ENCODE measurements around the gene DIP2C.

Gene DIP2C

DNA sequence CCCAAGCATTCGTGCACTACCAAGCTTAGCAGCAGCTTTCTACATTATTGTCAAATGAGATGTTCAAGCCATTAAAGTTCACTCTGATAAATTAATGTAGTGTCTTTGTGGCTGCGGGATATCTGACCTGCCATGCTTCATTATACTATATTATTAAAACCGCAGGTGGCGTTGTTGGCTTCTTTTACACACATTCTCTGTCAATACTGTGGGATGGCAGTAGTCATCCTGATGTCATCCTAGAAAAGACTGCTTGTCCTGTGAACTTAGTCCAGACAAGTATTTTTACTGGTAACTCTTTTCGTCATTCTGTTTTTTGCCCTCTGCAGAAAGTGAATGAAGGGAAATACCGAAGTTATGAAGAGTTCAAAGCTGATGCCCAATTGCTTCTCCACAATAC is 450.4 kb downstream of the DIP2C start:
- no peak for DNase-seq (ENCODE audit: low read depth in 2 of 2)

DNA sequence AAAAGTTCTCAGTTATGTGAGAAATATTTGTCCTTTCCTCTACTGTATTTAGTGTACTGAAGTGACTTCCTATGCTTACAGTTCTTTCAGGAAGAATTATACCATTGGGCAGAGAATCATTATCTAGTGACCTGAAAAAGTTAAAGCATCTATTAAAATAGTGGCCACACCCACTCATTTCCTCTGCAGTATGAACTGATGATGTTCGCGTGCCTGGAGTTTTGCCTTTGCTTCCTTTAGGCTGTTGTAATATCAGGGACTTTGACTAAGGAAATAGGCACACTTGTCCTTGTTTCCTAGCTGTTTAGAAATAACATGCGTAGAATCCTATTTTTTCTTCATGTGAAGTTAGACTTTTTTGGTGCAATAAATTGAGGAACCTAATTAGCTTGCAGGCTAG is 453.6 kb downstream of the DIP2C start:
- no peak for DNase-seq (ENCODE audit: low read depth in 2 of 2)

DNA sequence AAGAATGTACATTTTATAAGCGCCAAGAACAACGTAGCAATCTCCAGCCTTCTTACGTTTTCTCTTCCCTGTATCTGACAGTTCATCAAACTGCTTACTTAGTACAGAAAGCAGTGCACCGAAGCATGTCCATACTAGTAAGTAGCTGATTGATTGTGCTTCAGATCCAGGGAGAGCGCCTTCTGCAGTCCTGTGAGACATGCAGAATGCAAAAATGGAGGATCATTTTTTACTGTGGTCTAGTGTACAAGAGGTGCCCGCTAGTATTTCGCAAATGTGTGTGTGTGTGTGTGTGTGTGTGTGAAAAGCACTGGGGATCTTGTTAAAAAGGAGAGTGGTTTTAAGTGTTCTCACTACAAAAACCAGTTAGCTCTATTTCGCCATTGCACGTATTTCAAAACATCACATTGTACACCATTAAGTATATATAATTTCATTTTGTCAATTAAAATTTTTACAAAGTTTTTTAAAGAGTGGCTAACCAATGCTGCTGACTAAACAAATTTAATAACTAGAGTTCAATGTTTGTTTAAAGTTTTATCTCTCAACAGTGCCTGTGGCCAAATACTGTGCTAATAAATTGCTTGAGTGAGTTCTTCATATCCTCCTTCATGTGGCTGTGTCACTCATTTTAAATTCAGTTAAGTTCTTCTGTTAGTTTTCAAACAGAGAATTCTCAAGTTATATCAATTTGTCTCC is 454.6 kb downstream of the DIP2C start:
- DNase-seq (ENCODE audit: low read depth in 2 of 2) = no peak

DNA sequence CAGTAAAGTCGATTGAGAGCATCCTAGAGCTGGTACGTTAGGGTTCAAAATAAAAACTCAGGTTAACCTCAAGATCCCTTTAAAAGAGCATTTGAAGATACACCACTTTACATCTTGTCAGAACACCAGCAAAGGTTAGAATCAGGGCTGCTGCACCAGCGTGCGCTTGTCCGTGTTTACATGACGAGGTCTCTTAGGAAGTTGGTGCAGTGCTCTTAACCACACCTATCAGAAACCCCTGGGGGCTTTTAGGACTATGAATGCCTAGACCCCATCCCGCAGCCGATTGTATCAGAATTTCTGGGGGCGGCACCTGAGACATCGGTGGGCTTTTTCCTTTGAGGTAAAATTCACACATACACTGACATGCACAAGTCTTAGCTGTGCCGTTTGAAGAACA is 456.6 kb downstream of the DIP2C start:
- DNase-seq (ENCODE audit: low read depth in 2 of 2) = no peak

DNA sequence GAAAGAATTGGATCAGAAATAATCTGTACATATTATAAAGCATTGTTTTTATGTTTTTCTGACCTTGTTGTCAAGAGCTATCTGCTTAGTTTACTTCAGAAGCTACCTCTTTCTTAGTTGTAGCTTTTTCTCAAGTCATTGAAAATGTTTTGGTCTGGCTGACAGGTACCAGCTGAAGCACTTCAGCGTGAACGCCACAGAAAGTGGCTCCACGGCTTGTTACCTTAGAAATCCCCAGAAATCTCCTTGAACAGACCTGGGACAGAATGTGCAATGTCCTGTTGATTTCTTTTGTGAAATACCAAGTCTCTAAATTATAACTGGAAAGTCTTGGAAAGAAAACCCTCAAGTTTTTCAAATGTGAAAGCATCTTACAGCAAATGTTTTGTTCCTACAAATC is 457.4 kb downstream of the DIP2C start:
- DNase-seq (ENCODE audit: low read depth in 2 of 2) = no peak

DNA sequence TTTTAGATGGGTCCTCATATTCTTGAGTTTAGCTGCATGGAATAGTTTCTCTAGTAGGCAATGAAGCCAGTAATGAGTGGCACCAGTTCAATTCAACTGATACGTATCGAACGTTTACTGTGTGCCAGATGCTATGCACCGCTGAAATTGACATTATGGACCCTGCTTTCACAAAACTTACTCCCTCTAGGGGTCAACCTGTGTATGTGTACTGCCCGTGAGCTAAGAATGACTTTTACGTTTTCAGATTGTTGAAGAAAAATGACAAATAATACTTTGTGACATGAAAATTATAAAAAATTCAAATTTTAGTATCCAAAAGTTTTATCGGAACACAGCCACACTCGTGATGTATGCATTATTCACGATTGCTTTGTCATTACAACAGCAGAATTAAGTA is 458.7 kb downstream of the DIP2C start:
- DNase-seq (ENCODE audit: low read depth in 2 of 2) = no peak

DNA sequence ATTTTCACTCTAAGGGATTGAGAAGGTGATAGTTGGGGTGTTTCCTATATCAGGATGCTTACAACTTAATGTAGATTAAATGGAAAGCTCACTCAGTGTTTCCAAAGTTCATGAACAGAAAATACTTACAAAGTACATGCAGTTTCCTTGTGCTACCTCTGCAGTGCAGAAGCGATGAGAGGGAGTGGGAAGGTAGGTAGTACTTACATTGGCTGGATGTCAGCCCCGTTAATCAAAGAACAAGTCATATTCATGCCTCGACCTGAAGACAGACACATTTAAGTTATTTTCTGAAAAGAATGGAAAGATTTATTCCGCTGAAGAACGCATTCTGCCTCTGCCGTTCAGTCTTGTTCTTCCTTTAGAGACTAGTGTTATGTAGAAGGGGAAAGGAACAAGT is 461.1 kb downstream of the DIP2C start:
- DNase-seq (ENCODE audit: low read depth in 2 of 2) = no peak

DNA sequence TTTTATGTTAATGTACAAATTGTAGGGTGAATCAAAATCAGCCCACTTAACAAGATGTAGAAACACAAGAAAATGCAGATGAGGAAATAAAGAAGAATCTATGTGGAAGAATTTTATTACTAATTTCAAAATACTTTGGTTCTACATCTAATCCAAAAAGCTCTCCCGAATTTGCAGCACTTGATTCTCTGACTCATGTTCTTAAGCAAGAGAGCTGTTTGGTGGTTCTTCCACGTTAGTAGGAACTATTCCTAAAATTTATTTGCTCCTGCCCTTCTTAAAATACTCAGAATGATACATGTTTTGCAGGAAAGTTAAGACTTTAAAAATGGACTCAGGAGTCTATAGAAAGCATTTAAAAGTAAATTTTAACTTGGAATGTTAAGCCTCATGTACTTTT is 462.5 kb downstream of the DIP2C start:
- DNase-seq (ENCODE audit: low read depth in 2 of 2) = no peak

DNA sequence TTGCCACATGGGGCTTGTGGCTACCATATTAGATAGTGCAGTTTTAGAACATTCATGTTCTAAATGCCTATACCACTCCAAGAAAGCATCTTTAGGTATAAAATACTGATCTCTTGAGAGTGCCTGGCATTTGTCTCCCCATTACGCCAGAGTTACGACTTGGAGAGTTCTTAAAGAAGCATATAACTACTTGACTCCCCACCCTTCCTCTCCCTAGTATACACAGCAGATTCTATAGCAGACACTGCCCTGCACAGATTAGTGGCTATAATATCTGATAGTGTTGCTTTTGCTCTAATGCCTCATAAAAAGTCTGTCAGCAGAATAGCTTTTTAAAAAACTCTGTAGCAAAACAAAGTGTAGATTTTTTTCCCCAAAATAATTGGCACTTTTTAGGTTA is 463.4 kb downstream of the DIP2C start:
- no peak for DNase-seq (ENCODE audit: low read depth in 2 of 2)

DNA sequence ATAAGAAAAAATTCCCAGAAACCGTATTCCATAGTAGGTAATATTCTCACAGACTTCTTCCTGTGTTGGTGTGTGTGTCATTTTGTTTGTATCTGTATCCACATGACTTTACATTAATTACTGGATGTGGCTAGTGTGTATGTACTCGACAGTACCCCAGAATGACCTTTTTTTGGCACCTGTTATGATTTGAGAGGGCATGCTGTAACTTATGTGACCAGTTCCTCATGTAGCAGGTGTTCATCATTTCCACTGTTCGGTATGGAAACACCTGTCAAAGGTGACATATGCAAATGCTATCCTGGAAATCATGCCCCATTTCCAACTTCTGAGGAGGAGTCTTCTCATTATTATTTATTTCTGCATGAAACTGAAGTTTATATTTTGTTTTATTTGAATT is 464.9 kb downstream of the DIP2C start:
- DNase-seq (ENCODE audit: low read depth in 2 of 2) = no peak

Data from stimulated activated CD8-positive, alpha-beta memory T cell treated with anti-CD3 and anti-CD28 coated beads, Interleukin-2, amount 100 ng/mL, for 48 hours (primary cell).